ENCODE results near the gene OSBPL10.

OSBPL10 gene

GRCh38 chr3:31813686-31814085 lies 167.4 kb downstream of the OSBPL10 start:
- TF ChIP-seq ZFX (IDR thresholded peaks at IDR 0.05; ENCODE audit: borderline replicate concordance): no peak
- H3K27ac ChIP-seq: no peak overlapping the region

GRCh38 chr3:31813197-31813596 lies 167.9 kb downstream of the OSBPL10 start:
- H3K27ac ChIP-seq: no peak overlapping the region
- no peak for TF ChIP-seq ZFX (IDR thresholded peaks at IDR 0.05; ENCODE audit: borderline replicate concordance)
- TF ChIP-seq CTCF (IDR thresholded peaks at IDR 0.05): no peak

GRCh38 chr3:31810991-31811433 lies 170.1 kb downstream of the OSBPL10 start:
- no peak for TF ChIP-seq ZFX (IDR thresholded peaks at IDR 0.05; ENCODE audit: borderline replicate concordance)
- no peak for TF ChIP-seq CTCF (IDR thresholded peaks at IDR 0.05)
- H3K27ac ChIP-seq: no peak overlapping the region

GRCh38 chr3:31808143-31808720 lies 172.8 kb downstream of the OSBPL10 start:
- H3K27ac ChIP-seq: no peak overlapping the region
- TF ChIP-seq CTCF (IDR thresholded peaks at IDR 0.05) (no peak), ZFX (IDR thresholded peaks at IDR 0.05; ENCODE audit: borderline replicate concordance) (no peak)

GRCh38 chr3:31804251-31805051 lies 176.6 kb downstream of the OSBPL10 start:
- no peak overlapping the region for H3K27ac ChIP-seq
- TF ChIP-seq CTCF (IDR thresholded peaks at IDR 0.05) (no peak), ZFX (IDR thresholded peaks at IDR 0.05; ENCODE audit: borderline replicate concordance) (no peak)

GRCh38 chr3:31802981-31803740 lies 177.9 kb downstream of the OSBPL10 start:
- TF ChIP-seq CTCF (IDR thresholded peaks at IDR 0.05) (no peak), ZFX (IDR thresholded peaks at IDR 0.05; ENCODE audit: borderline replicate concordance) (no peak)
- H3K27ac ChIP-seq: no peak overlapping the region

- TF ChIP-seq ZFX (IDR thresholded peaks at IDR 0.05; ENCODE audit: borderline replicate concordance): no peak
- TF ChIP-seq CTCF (IDR thresholded peaks at IDR 0.05): no peak
- no peak overlapping the region for H3K27ac ChIP-seq
These were observed 180.6 kb downstream of the OSBPL10 start for GRCh38 chr3:31800436-31800835.
